LoVo (cell line): Measurements from ENCODE around the gene UNC13C.

Experiments used
- DNase-seq: peaks from one replicate; pipeline ENCODE4 v3.0.0-alpha.2; 2016; ENCODE audit warnings: low spot score

UNC13C gene

GRCh38 chr15:54017959-54018358 is 39.7 kb downstream of the UNC13C start:
- no peak for DNase-seq

DNA sequence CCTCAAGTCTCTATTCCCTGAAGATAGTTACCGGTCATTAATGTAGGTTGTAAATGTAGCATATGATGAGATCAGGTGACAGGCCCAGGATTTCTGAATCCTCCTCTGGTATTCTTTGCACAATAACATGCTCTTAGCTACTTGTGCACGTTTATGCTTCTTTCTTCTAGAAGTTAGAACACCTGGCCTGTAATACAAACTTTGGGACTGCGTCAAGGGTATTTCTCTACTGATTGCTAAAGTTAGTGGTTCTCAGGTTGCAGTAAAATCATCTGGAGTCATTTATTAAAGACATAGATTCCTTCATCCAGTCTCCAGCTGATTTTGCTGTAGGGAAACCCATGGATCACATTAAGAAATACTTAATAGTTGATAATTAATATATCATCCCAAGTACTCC is 48.0 kb downstream of the UNC13C start:
- DNase-seq, result no peak

- DNase-seq, result no peak
Observed at GRCh38 chr15:54026891-54027290, 48.6 kb downstream of the UNC13C start.

DNA sequence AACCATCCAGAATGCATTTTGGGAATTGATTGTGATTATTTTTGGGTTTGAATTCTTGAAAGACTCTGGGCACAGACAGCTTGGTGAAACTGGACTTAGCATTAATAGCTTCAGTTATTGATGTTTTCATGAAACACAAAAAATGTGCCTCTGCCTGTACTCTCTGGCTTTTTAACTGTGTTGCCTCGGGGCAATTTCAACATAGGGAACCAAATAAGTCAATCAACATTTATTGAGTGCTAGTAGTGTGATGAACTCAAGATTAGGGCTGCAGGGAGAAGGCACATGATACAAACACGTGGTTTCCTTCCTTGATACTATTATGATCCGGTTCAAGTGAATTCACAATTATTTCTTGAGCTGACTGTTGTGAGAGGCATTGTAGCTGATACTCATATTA is 50.8 kb downstream of the UNC13C start:
- DNase-seq, result no peak

- no peak for DNase-seq
Observed at GRCh38 chr15:54032066-54032465, 53.8 kb downstream of the UNC13C start.

- DNase-seq, result no peak
Observed at GRCh38 chr15:54033356-54033860, 55.2 kb downstream of the UNC13C start.

DNA sequence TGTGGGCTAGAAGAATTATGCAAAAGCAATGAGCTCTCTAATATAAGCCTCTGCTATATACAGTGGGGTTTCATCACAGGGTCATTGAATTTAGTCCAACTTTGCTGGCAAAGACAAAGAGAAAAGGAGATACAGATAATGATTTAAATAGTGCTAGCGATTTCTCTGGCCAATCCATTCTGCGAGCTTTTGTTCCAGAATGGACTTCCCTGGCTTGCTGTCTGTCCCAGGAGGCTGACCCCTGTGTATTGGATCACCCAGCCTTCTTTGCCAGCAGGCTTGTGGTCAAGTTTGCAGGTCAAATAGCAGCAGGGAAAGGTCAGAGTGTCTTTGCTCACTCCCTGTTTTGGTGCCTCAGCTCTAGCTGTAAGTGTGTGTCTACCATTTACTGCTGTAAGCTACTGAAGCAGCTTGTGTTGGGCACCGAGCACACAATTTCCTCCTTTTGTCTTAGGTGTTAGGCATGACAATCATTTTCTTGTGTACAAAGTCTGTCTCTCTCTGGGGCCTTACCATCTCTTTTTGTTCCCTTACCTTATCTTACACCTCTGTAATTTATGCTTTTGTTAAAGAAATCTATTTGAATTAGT is 55.7 kb downstream of the UNC13C start:
- DNase-seq, result no peak

DNA sequence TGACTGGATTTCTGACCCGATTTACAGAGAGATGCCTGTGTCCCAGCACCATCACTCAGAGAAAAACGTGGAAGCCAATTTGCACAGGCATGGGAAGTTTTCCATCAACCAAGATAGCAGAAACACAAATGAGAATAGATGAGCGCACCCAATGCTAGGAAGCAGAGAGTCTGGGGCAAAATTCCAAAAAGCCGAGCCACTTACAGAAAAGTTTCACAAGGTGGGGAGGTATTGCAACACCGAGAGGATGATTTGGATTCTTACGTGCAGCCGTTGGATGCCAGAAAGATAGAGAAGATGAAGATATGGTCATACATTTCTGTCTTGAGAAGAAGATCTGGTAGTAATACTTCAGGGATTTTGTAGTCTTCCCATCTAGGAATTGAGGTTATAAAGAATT is 57.4 kb downstream of the UNC13C start:
- DNase-seq, result no peak

GRCh38 chr15:54045397-54045796 is 67.2 kb downstream of the UNC13C start:
- no peak for DNase-seq

DNA sequence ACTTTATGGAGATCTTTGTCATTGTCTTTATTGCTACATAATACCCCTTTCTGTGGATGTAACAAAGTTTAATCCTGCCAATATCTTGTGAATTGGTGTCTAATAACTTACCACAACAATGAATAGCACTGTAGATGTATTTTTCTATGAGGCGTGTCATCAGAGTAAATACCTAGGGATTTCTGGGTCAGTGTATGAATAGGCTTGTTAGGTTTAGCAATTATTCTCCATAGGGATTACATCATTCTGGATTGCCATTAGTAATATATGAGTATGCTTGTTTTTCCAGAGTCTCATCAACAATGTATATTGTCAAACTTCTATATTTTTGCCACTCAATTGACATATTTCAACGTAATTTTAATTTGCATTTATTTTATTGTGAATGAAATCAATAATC is 67.9 kb downstream of the UNC13C start:
- no peak for DNase-seq

- no peak for DNase-seq
Observed at GRCh38 chr15:54064365-54064764, 86.1 kb downstream of the UNC13C start.

GRCh38 chr15:54066403-54066802 is 88.2 kb downstream of the UNC13C start:
- DNase-seq, result no peak

GRCh38 chr15:54082836-54083492 is 104.7 kb downstream of the UNC13C start:
- no peak for DNase-seq

DNA sequence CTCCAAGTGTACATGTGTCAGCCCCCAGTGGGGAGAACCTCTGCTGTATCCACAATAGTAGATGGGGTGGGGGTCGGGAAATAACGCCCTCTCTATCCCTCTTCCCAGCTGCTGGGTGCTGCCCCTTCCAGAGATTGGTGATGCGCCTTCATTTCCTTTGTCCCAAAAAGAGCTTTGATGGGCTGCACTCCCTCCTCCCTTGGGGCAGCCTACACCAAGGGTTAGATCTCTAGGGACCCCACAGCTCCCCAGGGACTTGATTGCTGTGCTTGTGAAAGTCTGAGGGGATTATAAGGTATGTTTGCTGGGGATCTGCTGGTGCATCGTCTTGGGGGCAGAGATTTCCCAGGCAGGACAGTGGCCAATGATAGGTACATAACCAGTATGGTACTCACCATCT is 105.3 kb downstream of the UNC13C start:
- no peak for DNase-seq

DNA sequence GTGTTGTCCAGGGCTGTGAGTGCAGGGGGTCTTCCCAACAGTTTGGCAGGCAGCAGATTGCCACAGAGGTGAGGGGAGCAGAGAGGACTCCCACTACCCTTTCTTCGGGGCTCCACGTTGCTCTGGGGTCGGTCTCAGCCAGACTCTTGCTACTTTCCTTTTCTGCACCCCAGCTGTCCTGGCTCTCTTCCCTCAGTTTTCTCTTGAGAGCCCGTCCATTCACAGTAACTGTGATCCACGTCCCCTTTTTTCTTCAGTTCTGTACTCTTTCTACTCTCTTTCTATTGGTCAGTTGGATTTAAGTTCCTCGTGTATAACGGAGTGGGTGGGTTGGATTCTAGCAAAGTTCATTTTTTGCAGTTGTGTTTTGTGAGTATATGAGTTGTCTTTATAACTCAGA is 105.8 kb downstream of the UNC13C start:
- no peak for DNase-seq

GRCh38 chr15:54088837-54089236 is 110.6 kb downstream of the UNC13C start:
- no peak for DNase-seq

DNA sequence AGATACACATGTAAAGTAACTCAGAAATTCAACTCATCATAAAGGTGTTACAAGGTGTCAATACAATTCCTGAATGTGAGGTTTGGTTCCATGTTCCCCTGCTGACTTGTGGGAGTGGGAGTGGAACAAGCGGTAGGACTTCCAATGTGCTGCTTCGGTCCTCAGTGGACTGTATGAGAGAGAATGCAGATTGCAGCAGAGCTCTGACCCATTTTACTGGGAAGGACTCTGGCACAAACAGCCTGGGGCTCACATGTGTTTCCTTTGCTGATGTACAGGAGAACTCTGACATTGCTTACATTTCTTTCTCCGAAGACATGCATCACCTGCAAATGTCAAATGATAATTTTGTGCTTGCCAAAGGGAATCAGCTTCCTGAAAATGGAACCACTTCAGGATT is 111.5 kb downstream of the UNC13C start:
- DNase-seq, result no peak

DNA sequence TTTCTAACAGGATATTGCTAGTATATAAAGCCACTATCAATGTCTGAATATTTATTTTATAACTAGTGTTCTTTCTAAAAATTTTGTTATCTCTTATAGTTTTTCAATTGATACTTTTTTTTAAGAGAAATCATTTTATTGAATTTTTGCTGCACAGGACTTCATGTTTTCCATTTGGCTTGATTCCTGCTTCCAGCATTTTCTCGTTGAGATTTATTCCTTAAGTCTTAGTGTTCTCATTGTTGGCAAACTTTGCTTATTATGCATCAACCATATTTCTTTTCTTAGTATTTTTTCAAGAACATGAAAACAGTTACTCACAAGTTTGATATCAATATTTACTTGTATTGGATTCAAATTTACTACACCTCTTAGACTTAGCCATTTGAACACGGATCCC is 113.4 kb downstream of the UNC13C start:
- DNase-seq, result no peak

GRCh38 chr15:54094661-54095060 is 116.4 kb downstream of the UNC13C start:
- DNase-seq, result no peak

- no peak for DNase-seq
Observed at GRCh38 chr15:54097019-54097418, 118.8 kb downstream of the UNC13C start.

DNA sequence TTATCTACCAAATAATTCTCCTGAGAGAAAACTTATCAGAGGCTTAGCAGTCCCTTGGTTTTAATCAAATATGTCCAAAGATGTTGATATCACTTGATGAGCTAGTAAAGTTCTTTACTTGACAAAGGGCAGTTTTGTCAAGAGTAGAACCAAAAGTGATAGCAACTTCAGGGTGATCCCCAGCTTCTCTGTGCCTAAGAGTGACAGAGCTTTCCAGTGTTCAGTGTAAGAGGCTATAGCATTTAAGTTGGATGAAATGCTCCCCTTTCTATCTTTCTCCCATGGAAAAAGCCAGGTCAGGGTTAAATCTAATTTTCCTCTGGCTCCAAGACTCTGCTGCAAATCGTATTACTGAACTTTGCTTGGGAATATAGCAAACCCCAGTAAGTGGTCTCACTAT is 120.8 kb downstream of the UNC13C start:
- no peak for DNase-seq

DNA sequence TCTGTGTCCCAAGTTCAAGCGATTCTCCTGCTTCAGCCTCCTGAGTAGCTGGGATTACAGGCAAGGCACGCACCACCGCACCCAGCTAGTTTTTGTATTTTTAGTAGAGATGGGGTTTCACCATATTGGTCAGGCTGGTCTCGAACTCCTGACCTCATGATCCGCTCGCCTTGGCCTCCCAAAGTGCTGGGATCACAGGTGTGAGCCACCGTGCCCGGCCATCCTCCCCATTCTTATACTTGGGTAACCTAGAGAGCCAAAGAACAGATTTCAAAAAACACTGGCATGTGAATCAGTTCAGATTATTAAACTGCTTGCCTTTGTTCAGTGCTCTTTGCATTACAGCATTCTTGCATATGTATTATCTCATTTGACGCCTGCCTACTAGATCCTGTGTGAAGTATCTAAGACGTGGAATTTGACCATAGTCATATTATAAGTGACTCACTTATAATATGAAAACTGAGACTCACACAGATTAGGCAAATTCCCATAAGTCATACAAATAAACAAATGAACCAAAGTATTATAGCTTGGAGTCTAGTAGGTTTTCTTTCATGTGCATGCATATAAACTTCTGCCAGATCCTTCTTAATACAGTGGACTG is 123.5 kb downstream of the UNC13C start:
- no peak for DNase-seq

- no peak for DNase-seq
Observed at GRCh38 chr15:54102704-54103103, 124.5 kb downstream of the UNC13C start.

DNA sequence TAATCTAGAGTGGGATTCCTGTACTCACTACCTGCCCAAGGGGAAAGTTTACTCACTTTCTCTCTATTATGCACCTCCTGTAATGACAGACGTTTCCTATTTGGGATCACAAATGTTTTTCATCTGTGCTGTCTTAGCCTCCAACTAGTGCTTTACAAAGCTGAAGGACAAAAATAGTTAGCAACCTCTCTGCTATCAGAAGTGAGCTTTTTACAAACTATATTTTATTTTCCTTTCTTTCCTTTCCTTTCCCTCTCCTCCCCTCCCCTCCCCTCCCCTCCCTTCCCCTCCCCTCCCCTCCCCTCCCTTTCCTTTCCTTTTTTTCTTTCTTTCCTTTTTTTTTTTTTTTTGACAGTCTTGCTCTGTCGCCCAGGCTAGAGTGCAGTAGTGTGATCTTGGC is 130.8 kb downstream of the UNC13C start:
- no peak for DNase-seq
